VCaP (cell line): Measurements from ENCODE around the gene OAF.

Experiments used
- H3K27ac ChIP-seq: fragments of 450-650 bp; 2 replicates; pipeline ENCODE4 v1.5.1; 2017
- TF ChIP-seq, protein P1 (sequence below): fragments of 450-650 bp; conservative IDR thresholded peaks from 2 replicates; pipeline ENCODE4 v1.5.1; 2017; ENCODE audit warnings: mild to moderate bottlenecking, moderate library complexity

Gene OAF

DNA sequence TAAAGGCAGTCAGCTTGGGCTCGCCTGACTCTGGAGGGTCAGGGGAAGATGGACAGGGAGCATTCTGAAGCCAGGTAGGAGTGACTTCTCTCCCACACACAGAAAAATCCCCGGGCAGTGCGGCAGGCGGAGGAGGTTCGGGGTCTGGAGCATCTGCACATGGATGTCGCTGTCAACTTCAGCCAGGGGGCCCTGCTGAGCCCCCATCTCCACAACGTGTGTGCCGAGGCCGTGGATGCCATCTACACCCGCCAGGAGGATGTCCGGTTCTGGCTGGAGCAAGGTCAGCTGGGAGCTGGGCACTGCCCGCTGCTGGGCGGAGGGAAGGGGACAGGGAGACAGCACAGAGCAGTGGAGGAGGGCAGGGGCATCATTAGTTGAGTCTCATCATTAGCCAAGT lies 15.9 kb downstream of the OAF start:
- TF ChIP-seq, protein P1, sequence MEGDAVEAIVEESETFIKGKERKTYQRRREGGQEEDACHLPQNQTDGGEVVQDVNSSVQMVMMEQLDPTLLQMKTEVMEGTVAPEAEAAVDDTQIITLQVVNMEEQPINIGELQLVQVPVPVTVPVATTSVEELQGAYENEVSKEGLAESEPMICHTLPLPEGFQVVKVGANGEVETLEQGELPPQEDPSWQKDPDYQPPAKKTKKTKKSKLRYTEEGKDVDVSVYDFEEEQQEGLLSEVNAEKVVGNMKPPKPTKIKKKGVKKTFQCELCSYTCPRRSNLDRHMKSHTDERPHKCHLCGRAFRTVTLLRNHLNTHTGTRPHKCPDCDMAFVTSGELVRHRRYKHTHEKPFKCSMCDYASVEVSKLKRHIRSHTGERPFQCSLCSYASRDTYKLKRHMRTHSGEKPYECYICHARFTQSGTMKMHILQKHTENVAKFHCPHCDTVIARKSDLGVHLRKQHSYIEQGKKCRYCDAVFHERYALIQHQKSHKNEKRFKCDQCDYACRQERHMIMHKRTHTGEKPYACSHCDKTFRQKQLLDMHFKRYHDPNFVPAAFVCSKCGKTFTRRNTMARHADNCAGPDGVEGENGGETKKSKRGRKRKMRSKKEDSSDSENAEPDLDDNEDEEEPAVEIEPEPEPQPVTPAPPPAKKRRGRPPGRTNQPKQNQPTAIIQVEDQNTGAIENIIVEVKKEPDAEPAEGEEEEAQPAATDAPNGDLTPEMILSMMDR: no peak
- H3K27ac ChIP-seq: no peak overlapping the region

DNA sequence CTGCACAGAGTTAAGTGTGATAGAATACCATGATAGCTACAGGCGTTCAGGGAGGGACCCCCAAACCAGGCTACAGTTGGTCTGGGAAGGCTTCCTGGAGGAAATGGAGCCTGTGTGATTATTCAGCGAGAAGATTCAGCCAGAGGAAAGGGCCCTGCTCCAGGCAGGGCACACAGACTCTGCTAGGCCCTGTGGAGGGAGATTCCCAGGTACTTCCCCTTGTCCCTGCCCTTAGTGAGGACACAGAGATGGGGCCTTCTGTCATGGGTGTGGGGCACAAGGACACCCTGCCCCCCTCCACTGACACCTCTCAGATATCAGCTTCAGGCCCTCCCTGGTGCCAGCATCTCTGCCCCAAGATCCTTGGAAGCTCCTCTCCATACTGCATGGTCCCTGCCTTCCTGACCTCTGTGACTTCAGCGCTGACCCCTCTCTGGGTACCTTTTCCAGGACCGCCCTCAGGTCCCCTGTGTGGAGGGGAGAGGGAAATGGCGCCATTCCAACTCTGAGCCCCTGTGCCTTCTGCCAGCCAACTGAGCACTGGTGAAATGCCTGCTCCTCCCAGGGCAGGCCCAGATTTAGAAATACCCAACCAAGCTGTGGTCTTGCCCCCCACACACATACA lies 16.5 kb downstream of the OAF start:
- TF ChIP-seq, protein P1: no peak
- no peak overlapping the region for H3K27ac ChIP-seq

DNA sequence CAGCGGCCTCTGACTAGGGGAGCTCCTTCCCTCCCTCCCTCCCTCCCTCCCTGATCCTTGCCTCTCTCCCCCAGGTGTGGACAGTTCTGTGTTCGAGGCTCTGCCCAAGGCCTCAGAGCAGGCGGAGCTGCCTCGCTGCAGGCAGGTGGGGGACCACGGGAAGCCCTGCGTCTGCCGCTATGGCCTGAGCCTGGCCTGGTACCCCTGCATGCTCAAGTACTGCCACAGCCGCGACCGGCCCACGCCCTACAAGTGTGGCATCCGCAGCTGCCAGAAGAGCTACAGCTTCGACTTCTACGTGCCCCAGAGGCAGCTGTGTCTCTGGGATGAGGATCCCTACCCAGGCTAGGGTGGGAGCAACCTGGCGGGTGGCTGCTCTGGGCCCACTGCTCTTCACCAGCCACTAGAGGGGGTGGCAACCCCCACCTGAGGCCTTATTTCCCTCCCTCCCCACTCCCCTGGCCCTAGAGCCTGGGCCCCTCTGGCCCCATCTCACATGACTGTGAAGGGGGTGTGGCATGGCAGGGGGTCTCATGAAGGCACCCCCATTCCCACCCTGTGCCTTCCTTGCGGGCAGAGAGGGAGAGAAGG lies 18.1 kb downstream of the OAF start:
- TF ChIP-seq, protein P1: no peak; the same call in 1 of the 2 replicates

DNA sequence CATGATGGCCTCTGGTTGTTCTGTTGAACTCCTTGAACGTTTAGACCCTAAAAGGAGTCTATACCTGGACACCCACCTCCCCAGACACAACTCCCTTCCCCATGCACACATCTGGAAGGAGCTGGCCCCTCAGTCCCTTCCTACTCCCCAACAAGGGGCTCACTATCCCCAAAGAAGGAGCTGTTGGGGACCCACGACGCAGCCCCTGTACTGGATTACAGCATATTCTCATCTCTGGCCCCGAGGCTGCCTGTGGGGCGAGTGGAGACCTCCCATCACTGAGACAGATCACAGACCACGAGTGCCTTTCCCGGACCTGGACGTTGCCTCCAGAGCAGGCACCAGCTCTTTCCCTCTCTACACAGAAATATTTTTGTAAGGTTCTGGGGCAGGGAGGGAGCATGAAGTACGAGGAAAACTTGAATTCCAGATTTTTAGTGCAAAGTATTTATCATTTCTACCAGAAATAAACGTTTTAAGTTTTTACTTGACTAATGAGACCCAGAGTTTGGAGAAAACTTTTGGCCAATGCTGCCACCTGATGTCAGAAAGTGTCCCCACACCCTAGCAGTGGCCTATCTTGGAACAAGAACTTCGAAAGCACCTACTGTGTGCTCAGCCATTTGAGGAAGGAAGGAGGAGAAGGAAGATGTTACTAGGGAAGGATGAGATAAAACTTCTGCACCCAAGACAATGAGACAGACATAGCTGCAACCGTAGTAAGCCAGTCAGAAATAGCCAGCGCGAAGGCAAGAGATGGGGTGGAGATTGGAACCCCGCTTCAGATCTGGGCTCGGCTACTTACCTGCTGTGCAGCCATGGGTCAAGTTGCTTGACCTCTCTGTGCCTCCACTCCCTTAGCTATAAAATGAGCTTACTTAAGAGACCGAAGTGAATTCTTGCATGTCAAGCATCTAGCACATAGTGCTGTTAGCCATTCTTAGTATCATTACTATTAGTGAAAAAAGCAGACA lies 18.9 kb downstream of the OAF start:
- no peak overlapping the region for H3K27ac ChIP-seq
- TF ChIP-seq, protein P1: peak; percentile 83

More for the DNA sequence above, 18.1 kb downstream of the OAF start:
- no peak overlapping the region for H3K27ac ChIP-seq

DNA sequence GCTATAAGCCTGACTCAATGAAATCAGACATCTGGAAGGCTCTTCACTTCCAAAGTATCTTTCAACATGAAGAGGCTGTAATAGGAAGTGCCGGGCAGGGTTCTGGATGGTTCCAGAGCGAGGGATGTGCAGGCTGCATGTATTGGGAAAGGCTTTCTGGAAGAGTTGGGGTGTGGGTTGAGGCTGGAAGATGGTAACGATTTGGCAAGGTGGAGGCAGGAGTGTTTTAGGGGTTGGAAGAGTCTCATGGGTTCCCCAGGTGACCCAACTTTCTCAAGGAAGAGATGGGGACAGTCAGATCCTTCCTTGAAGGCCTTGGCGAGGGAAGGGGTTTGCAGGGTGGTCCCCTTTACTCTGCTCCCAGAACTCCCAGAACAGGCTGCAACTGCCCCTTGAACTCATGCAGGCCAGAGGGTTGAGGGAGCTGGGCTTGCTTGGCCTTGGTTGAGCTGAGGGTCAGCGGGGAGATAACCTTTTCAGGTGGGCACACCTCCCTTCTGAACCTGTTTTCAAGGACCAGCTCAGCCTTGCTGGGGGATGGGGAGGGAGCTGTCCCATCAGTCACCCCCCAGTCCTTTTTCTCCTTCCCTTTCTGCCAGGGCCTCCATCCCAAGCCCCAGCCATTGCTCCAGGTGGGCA lies 19.7 kb downstream of the OAF start:
- TF ChIP-seq, protein P1: no peak
- H3K27ac ChIP-seq: no peak overlapping the region

DNA sequence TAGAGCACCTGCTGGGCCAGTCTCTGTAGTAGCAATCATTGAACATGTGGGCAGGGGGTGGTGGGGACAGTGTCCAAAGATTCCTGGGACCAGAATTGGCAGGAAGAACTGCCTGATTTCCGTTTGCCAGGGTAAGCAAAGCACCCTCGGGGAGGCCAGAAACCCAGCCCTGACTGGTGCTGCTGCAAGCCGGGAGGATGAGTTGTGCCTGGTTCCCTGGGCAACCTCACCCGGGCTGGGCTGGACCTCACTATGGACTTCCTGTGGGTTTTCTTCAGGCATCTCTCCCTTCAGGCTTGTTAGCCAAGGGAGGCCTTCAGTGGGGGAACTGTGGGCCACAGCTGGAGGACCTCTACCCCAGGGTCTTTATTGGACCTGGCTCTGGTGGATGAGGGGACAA lies 21.1 kb downstream of the OAF start:
- TF ChIP-seq, protein P1: no peak

More for the DNA sequence above, 21.1 kb downstream of the OAF start:
- no peak overlapping the region for H3K27ac ChIP-seq
